AG20443 (cell line): ENCODE data around the gene DOK1.

Source experiments
- DNase-seq: peaks from one replicate; pipeline ENCODE4 v3.0.0; 2012; ENCODE audit warnings: low spot score, mixed read lengths

Gene DOK1

GRCh38 chr2:74602586-74603281 is 48.2 kb downstream of the DOK1 start:
- DNase-seq: peak; percentile 43

GRCh38 chr2:74603282-74604000 is 48.9 kb downstream of the DOK1 start:
- no peak for DNase-seq

- no peak for DNase-seq
These were observed 52.4 kb downstream of the DOK1 start for GRCh38 chr2:74606927-74607326.
